HepG2 (cell line): ENCODE measurements around the gene NPHP4. TPM values are rescaled to one million over a fixed set of nuclear protein-coding genes. Genes with fewer than 3 reads are reported as not detected.

Source experiments
- ATAC-seq: fragments of 200-7000 bp; cut with Tn5 transposase; 3 replicates; pipeline ENCODE4 v1.9.1; 2020; ENCODE audit warnings: mild to moderate bottlenecking, moderate library complexity
- BruUV-seq: library from RNA; stranded (reverse); fragments of 400-500 nt; replicated peaks from 2 replicates; lab custom pipeline; 2021; lab: Mats Ljungman, UMichigan
- CTCF ChIA-PET: fragments of 300-600 bp; formaldehyde crosslinking; extraction: SDS; loops from one replicate; lab custom pipeline; 2021; ENCODE audit warnings: low total read pairs, inconsistent platforms, low intra/inter-chr PET ratio; lab: Yijun Ruan, JAX
- POLR2A ChIA-PET: fragments of 350-600 bp; sonication (Branson Sonifier 250); formaldehyde crosslinking; loops from one replicate; lab custom pipeline; 2020; ENCODE audit warnings: antibody characterized with exemption, inconsistent platforms; lab: Yijun Ruan, JAX
- DNase-seq: peaks from one replicate; pipeline ENCODE4 v3.0.0-alpha.2; 2015; ENCODE audit warnings: low spot score
- FAIRE-seq: peaks from 3 replicates; lab custom pipeline; 2011; peaks lifted over from hg19 to GRCh38; lab: Jason Lieb, UNC
- H2AFZ ChIP-seq: one replicate; pipeline ENCODE4 v1.6.1; 2011; ENCODE audit warnings: low read length, inconsistent platforms
- H3K27ac ChIP-seq: fragments of 300-600 bp; 3 replicates; pipeline ENCODE4 v1.8.0; 2011; ENCODE audit warnings: mixed run types, mild to moderate bottlenecking, mixed read lengths, low read length, inconsistent platforms; ENCODE audit not compliant: insufficient read depth; ENCODE audit errors: extremely low read length
- H3K27me3 ChIP-seq, 2 experiments: fragments of 200-600 bp in 1 of 2; 2 replicates in 1 of 2; 3 replicates in 1 of 2; pipeline versions ENCODE4 v1.6.0 to v1.8.0; 2011; ENCODE audit warnings: low read length in 2 of 2, mild to moderate bottlenecking in 2 of 2, moderate library complexity in 2 of 2, inconsistent platforms in 1 of 2; ENCODE audit not compliant: insufficient read depth in 2 of 2, control insufficient read depth in 1 of 2
- H3K36me3 ChIP-seq, 2 experiments: fragments of 200-600 bp in 1 of 2; replicated peaks in 1 of 2; 2 replicates in 1 of 2; 3 replicates in 1 of 2; pipeline versions ENCODE4 v1.5.1 to v1.8.0; 2011; ENCODE audit warnings: low read length in 2 of 2, inconsistent platforms in 1 of 2; ENCODE audit not compliant: insufficient read depth in 2 of 2, control insufficient read depth in 1 of 2
- H3K4me1 ChIP-seq: 2 replicates; pipeline ENCODE4 v1.5.1; 2012; ENCODE audit warnings: low read length, inconsistent platforms; ENCODE audit not compliant: insufficient read depth
- H3K4me2 ChIP-seq: 2 replicates; pipeline ENCODE4 v1.6.0; 2011; ENCODE audit warnings: low read depth, low read length, inconsistent platforms
- H3K4me3 ChIP-seq, 3 experiments: fragments of 200-600 bp in 1 of 3; sonication (generic), shearing (Covaris generic) in 1 of 3; replicated peaks in 1 of 3; 2 replicates each; pipeline ENCODE4 v1.5.1; 2011 to 2016; ENCODE audit warnings: low read length in 3 of 3, inconsistent platforms in 2 of 3, low read depth in 2 of 3, mild to moderate bottlenecking in 2 of 3, control low read depth in 1 of 3, mixed read lengths in 1 of 3; ENCODE audit not compliant: insufficient read depth in 1 of 3
- H3K79me2 ChIP-seq: one replicate; pipeline ENCODE4 v1.6.1; 2011; ENCODE audit warnings: low read length, inconsistent platforms; ENCODE audit not compliant: insufficient read depth
- H3K9ac ChIP-seq: 2 replicates; pipeline ENCODE4 v1.6.0; 2011; ENCODE audit warnings: mild to moderate bottlenecking, low read depth, low read length, inconsistent platforms; ENCODE audit not compliant: insufficient read depth
- H3K9me3 ChIP-seq: 2 replicates; pipeline ENCODE4 v1.5.1; 2012; ENCODE audit warnings: mild to moderate bottlenecking, low read length
- H4K20me1 ChIP-seq: 2 replicates; pipeline ENCODE4 v1.6.0; 2011; ENCODE audit warnings: inconsistent platforms, mild to moderate bottlenecking, low read length, moderate library complexity; ENCODE audit not compliant: insufficient read depth
- ASH2L ChIP-seq: fragments of 300-600, 200-600 bp; sonication (generic); IDR thresholded peaks from 2 replicates; pipeline ENCODE4 v1.7.0; 2017; ENCODE audit warnings: low read depth, mild to moderate bottlenecking, moderate library complexity, mixed read lengths, low read length; ENCODE audit not compliant: insufficient read length
- CC2D1A ChIP-seq: sonication (generic); formaldehyde crosslinking; IDR thresholded peaks from 2 replicates; pipeline ENCODE4 v1.8.1; 2023; ENCODE audit warnings: mild to moderate bottlenecking, missing genetic modification reagents
- FUBP1 ChIP-seq: sonication (generic); formaldehyde crosslinking; IDR thresholded peaks from 2 replicates; pipeline ENCODE4 v1.5.1; 2020; ENCODE audit warnings: missing genetic modification reagents, mild to moderate bottlenecking, borderline replicate concordance
- GLMP ChIP-seq: sonication (generic); formaldehyde crosslinking; IDR thresholded peaks from 2 replicates; pipeline ENCODE4 v1.9.0; 2021; ENCODE audit warnings: missing genetic modification reagents, mild to moderate bottlenecking, borderline replicate concordance
- GTF3A ChIP-seq: sonication (generic); formaldehyde crosslinking; conservative IDR thresholded peaks from 2 replicates; pipeline ENCODE4 v1.4.0; 2020; ENCODE audit warnings: mild to moderate bottlenecking, missing genetic modification reagents
- HNRNPLL ChIP-seq: fragments of 200-400 bp; formaldehyde crosslinking; IDR thresholded peaks from 2 replicates; pipeline ENCODE4 v1.6.1; 2017; ENCODE audit warnings: mild to moderate bottlenecking, low read depth, low read length; ENCODE audit not compliant: poor library complexity, severe bottlenecking
- MXD1 ChIP-seq: sonication (generic); formaldehyde crosslinking; IDR thresholded peaks from 2 replicates; pipeline ENCODE4 v1.4.0; 2020; ENCODE audit warnings: mild to moderate bottlenecking, missing genetic modification reagents
- TCF7L2 ChIP-seq: IDR thresholded peaks from 2 replicates; pipeline ENCODE4 v1.6.1; 2011; ENCODE audit warnings: mild to moderate bottlenecking, low read depth, low read length, moderate library complexity
- ZBTB20 ChIP-seq: sonication (generic); formaldehyde crosslinking; IDR thresholded peaks from 2 replicates; pipeline ENCODE4 v1.8.1; 2023; ENCODE audit warnings: missing genetic modification reagents, low read depth, mild to moderate bottlenecking, borderline replicate concordance
- ZBTB43 ChIP-seq: sonication (generic); formaldehyde crosslinking; conservative IDR thresholded peaks from 2 replicates; pipeline ENCODE4 v1.4.0; 2020; ENCODE audit warnings: missing genetic modification reagents
- WGBS: methylation state at CpG from one replicate; pipeline ENCODE4 v1.1.6; 2017; ENCODE audit warnings: low lambda C conversion rate; 5-methylcytosine and 5-hydroxymethylcytosine counted together
- in situ Hi-C: cut with HindIII; loops from 2 replicates; pipeline ENCODE4 v1.10.0; 2017; ENCODE audit warnings: low pct_unique_long_range_greater_than_20kb; ENCODE audit not compliant: extremely low pct_ligation_motif_present
- intact Hi-C: fragments of 100-400 bp; cut with micrococcal nuclease; formaldehyde crosslinking; loops from one replicate; pipeline ENCODE4 v1.10.0; 2022; ENCODE audit not compliant: unreplicated experiment
- polyA plus RNA-seq, 8 experiments: library from polyadenylated mRNA; depleted of rRNA in 3 of 8; stranded (reverse) in 7 of 8; unstranded in 1 of 8; fragments of >200 nt; fragmentation: Illumina TruSeq in 4 of 8; extraction: Trizol in 4 of 8; gene quantifications; 2 replicates each; pipeline versions ENCODE4 v1.2.1 to v1.2.3, GENCODE V29; 2011 to 2016; ENCODE audit warnings: low read depth in 4 of 8, missing spikeins in 1 of 8, mixed read lengths in 1 of 8; ENCODE audit not compliant: insufficient read depth in 1 of 8
- total RNA-seq, 5 experiments: library from RNA; depleted of rRNA; stranded (reverse); fragments of >200 nt; fragmentation: Illumina TruSeq; extraction: Trizol; gene quantifications; 2 replicates each; pipeline ENCODE4 v1.2.3, GENCODE V29; 2016; ENCODE audit warnings: low read depth in 1 of 5
- TF ChIP-seq, protein P1 (sequence below): sonication (generic); formaldehyde crosslinking; IDR thresholded peaks from 2 replicates; pipeline ENCODE4 v1.8.0; 2022; ENCODE audit warnings: mild to moderate bottlenecking, missing genetic modification reagents
- TF ChIP-seq, protein P2 (sequence below): sonication (generic); formaldehyde crosslinking; IDR thresholded peaks from 2 replicates; pipeline ENCODE4 v1.4.0; 2020; ENCODE audit warnings: missing genetic modification reagents, mild to moderate bottlenecking, borderline replicate concordance

NPHP4 gene
- total and polyA plus RNA-seq, 2 of the 13 experiments (the other 11 are each of a cell fraction or from before 2014, with no cell fraction given) = 4.4 to 6.8 TPM

GRCh38 chr1:5898266-5898665, 94.0 kb downstream of the NPHP4 start:
- no peak overlapping the region for H3K9ac ChIP-seq
- H4K20me1 ChIP-seq = no peaks in the 10 kb centered on the region
- no peak overlapping the region for H3K4me2 ChIP-seq
- peaks cover 7 to 36% of the 10 kb centered on the region in 2 experiments; a peak in 4 of 5 replicates for H3K36me3 ChIP-seq
- no peak overlapping the region for H3K4me3 ChIP-seq
- TF ChIP-seq, protein P1, sequence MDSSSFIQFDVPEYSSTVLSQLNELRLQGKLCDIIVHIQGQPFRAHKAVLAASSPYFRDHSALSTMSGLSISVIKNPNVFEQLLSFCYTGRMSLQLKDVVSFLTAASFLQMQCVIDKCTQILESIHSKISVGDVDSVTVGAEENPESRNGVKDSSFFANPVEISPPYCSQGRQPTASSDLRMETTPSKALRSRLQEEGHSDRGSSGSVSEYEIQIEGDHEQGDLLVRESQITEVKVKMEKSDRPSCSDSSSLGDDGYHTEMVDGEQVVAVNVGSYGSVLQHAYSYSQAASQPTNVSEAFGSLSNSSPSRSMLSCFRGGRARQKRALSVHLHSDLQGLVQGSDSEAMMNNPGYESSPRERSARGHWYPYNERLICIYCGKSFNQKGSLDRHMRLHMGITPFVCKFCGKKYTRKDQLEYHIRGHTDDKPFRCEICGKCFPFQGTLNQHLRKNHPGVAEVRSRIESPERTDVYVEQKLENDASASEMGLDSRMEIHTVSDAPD (CRISPR knock-in tag) = no peak
- TF ChIP-seq FUBP1 (no peak), HNRNPLL (no peak), ZBTB43 (CRISPR knock-in tag) (no peak), ASH2L (no peak), MXD1 (no peak), ZBTB20 (CRISPR knock-in tag) (no peak), GLMP (no peak), GTF3A (CRISPR knock-in tag) (no peak), CC2D1A (CRISPR knock-in tag) (no peak), TCF7L2 (no peak)
- TF ChIP-seq, protein P2, sequence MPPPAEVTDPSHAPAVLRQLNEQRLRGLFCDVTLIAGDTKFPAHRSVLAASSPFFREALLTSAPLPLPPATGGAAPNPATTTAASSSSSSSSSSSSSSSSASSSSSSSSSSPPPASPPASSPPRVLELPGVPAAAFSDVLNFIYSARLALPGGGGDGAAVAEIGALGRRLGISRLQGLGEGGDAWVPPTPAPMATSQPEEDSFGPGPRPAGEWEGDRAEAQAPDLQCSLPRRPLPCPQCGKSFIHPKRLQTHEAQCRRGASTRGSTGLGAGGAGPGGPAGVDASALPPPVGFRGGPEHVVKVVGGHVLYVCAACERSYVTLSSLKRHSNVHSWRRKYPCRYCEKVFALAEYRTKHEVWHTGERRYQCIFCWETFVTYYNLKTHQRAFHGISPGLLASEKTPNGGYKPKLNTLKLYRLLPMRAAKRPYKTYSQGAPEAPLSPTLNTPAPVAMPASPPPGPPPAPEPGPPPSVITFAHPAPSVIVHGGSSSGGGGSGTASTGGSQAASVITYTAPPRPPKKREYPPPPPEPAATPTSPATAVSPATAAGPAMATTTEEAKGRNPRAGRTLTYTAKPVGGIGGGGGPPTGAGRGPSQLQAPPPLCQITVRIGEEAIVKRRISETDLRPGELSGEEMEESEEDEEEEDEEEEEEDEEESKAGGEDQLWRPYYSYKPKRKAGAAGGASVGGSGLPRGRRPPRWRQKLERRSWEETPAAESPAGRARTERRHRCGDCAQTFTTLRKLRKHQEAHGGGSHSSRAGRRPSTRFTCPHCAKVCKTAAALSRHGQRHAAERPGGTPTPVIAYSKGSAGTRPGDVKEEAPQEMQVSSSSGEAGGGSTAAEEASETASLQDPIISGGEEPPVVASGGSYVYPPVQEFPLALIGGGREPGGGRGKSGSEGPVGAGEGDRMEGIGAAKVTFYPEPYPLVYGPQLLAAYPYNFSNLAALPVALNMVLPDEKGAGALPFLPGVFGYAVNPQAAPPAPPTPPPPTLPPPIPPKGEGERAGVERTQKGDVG (CRISPR knock-in tag) = no peak
- TF ChIP-seq, all 625 proteins: peak for 0
- ChIA-PET CTCF (no interaction called here), POLR2A (no interaction called here)
- peaks cover 11% of the 10 kb centered on the region for H3K4me1 ChIP-seq
- 94% methylated on average over 7 of the region's 17 CpGs for WGBS
- H2AFZ ChIP-seq = no peak overlapping the region
- no peaks in the 10 kb centered on the region for H3K27me3 ChIP-seq
- H3K79me2 ChIP-seq = no peaks in the 10 kb centered on the region
- no peak for FAIRE-seq
- H3K27ac ChIP-seq = no peak overlapping the region
- no TSS peak for BruUV-seq
- H3K9me3 ChIP-seq = no peaks in the 10 kb centered on the region
- no peak for DNase-seq
- intact Hi-C loops = no loop called here
- in situ Hi-C loops = no loop called here
- ATAC-seq = no peak
